GM21447 (cell line): ENCODE measurements around the gene BICRAL.
"Not testable (repeated sequence)": the region's sequence is repeated elsewhere in the genome, so short reads cannot be mapped to it uniquely, and the experiment has no call there.

ENCODE experiments used
- ATAC-seq: cut with Tn5 transposase; IDR thresholded peaks from one replicate; pipeline ENCODE4 v1.9.1; 2021; ENCODE audit not compliant: unreplicated experiment

The BICRAL gene

GRCh38 chr6:42781796-42782688 lies at the start of gene BICRAL:
Gene BICRAL (plus strand): TSS chr6:42782052. CDS start chr6:42822023, 39,971 bp downstream.
- no peak for ATAC-seq

GRCh38 chr6:42733867-42734481 lies 47.9 kb upstream of the BICRAL start:
- ATAC-seq = not testable (repeated sequence)

- ATAC-seq = no peak
These were observed 45.9 kb upstream of the BICRAL start for GRCh38 chr6:42735976-42736375.

- ATAC-seq = no peak
These were observed 41.1 kb upstream of the BICRAL start for GRCh38 chr6:42740725-42741124.

GRCh38 chr6:42742116-42742894 lies 39.5 kb upstream of the BICRAL start:
- no peak for ATAC-seq

GRCh38 chr6:42744351-42744893 lies 37.4 kb upstream of the BICRAL start:
- ATAC-seq = no peak

GRCh38 chr6:42745083-42745639 lies 36.7 kb upstream of the BICRAL start:
- ATAC-seq = no peak

GRCh38 chr6:42745640-42746462 lies 36.0 kb upstream of the BICRAL start, which contains the start of gene TBCC:
Gene TBCC (minus strand): TSS chr6:42746103. CDS start chr6:42746073, 30 bp downstream.
- ATAC-seq = peak; percentile 70

GRCh38 chr6:42746463-42747391 lies 35.1 kb upstream of the BICRAL start:
- ATAC-seq = peak; percentile 50

GRCh38 chr6:42748203-42748898 lies 33.5 kb upstream of the BICRAL start:
- no peak for ATAC-seq

GRCh38 chr6:42751055-42751454 lies 30.8 kb upstream of the BICRAL start:
- no peak for ATAC-seq

GRCh38 chr6:42754759-42755158 lies 27.1 kb upstream of the BICRAL start:
- ATAC-seq = no peak

GRCh38 chr6:42756722-42757121 lies 25.1 kb upstream of the BICRAL start:
- ATAC-seq = no peak

- ATAC-seq = no peak
These were observed 23.0 kb upstream of the BICRAL start for GRCh38 chr6:42758756-42759430.

- no peak for ATAC-seq
These were observed 20.4 kb upstream of the BICRAL start for GRCh38 chr6:42761287-42762067.

GRCh38 chr6:42762426-42762859 lies 19.4 kb upstream of the BICRAL start:
- no peak for ATAC-seq

- ATAC-seq = no peak
These were observed 18.9 kb upstream of the BICRAL start for GRCh38 chr6:42762950-42763349.
